Body of pancreas (tissue), 4 donors: ENCODE measurements around the gene SLC46A1. TPM values are rescaled to one million over a fixed set of nuclear protein-coding genes. Genes with fewer than 3 reads are reported as not detected.

ENCODE experiments used
- ATAC-seq: fragments of 150-250 bp; one replicate; pipeline ENCODE4 v1.9.1; 2016
- DNase-seq, 4 donors: peaks; one replicate each; pipeline ENCODE4 v3.0.0-alpha.2; 2019
- H3K27ac ChIP-seq, 4 donors: fragments of 200-600 bp; sonication (generic); 1 replicate in 3 of 4; 2 replicates in 1 of 4; pipeline versions ENCODE4 v1.5.1 to v1.6.1; 2016 to 2019; ENCODE audit warnings: mild to moderate bottlenecking in 1 of 4, mixed read lengths in 1 of 4, moderate library complexity in 1 of 4
- H3K27me3 ChIP-seq, 2 donors: fragments of 200-600 bp; sonication (generic); one replicate each; pipeline ENCODE4 v1.6.0; 2016; ENCODE audit warnings: mild to moderate bottlenecking in 1 of 2
- H3K36me3 ChIP-seq, 2 donors: fragments of 200-600 bp; sonication (generic); replicated peaks in 1 of 2; 2 replicates each; pipeline ENCODE4 v1.5.1; 2016; ENCODE audit warnings: low read depth in 2 of 2; ENCODE audit not compliant: insufficient read depth in 1 of 2
- H3K4me1 ChIP-seq: fragments of 200-600 bp; sonication (generic); one replicate; pipeline ENCODE4 v1.6.0; 2016
- H3K4me3 ChIP-seq, 2 donors: fragments of 200-600 bp; sonication (generic); 1 replicate in 1 of 2; 2 replicates in 1 of 2; pipeline ENCODE4 v1.5.1; 2016 to 2019
- H3K9me3 ChIP-seq, 3 donors: fragments of 200-600 bp; sonication (generic); 1 replicate in 2 of 3; 2 replicates in 1 of 3; pipeline ENCODE4 v1.5.1; 2016
- POLR2A ChIP-seq, 3 donors: fragments of 450-650 bp; IDR thresholded peaks; one replicate each; pipeline ENCODE4 v1.6.1; 2016; ENCODE audit warnings: antibody characterized with exemption in 3 of 3, mild to moderate bottlenecking in 2 of 3
- WGBS, 2 donors: methylation state at CpG; one replicate each; pipeline ENCODE4 v1.1.5; 2017; 5-methylcytosine and 5-hydroxymethylcytosine counted together
- intact Hi-C: fragments of 100-400 bp; cut with DNase I; formaldehyde crosslinking; loops from one replicate; pipeline ENCODE4 v1.15.1; 2023
- total RNA-seq, 2 donors: library from RNA; depleted of rRNA; stranded (reverse); fragments of >200 nt; gene quantifications; one replicate each; pipeline ENCODE4 v1.1.0, GENCODE V29; 2016
- TF ChIP-seq, protein P1 (sequence below), 7 experiments: fragments of 450-650 bp in 4 of 7; fragments of 200-600 bp in 3 of 7; sonication (generic) in 3 of 7; IDR thresholded peaks; one replicate each; pipeline ENCODE4 v1.5.1; 2016 to 2019; ENCODE audit warnings: antibody characterized with exemption in 7 of 7

Gene SLC46A1
- total RNA-seq, 2 donors from 2014 or later, result 8.6 to 17.6 TPM

DNA sequence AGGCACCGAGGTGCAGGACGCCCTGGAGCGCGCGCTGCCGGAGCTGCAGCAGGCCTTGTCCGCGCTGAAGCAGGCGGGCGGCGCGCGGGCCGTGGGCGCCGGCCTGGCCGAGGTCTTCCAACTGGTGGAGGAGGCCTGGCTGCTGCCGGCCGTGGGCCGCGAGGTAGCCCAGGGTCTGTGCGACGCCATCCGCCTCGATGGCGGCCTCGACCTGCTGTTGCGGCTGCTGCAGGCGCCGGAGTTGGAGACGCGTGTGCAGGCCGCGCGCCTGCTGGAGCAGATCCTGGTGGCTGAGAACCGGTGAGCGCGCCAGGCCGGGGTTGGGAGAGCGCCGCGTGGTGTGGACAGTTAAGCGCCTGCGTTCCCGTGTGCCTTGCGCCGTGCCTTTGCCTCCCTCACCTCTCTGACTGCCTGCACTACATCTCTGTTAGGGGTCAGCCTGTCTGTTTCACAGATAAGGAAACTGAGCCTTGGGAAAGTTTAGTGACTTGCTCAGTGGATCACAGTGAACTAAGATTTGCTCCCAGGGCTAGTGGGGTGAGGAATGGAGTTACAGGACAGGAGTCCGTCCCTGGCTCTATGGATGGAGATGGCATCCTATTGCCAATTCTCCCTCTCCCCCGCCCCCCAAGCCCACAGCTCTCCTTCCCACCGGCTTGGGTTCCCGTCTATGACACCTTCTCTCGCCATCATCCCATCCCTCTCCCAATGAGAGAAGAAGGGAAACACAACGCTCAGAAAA lies 33.6 kb downstream of the SLC46A1 start:
- no peak overlapping the region for H3K4me3 ChIP-seq
- ATAC-seq (peak; percentile 5), DNase-seq (peak in 1 of 4 donors; percentile 29)
- H3K36me3 ChIP-seq, result no peaks in the 10 kb centered on the region
- TF ChIP-seq, protein P1, sequence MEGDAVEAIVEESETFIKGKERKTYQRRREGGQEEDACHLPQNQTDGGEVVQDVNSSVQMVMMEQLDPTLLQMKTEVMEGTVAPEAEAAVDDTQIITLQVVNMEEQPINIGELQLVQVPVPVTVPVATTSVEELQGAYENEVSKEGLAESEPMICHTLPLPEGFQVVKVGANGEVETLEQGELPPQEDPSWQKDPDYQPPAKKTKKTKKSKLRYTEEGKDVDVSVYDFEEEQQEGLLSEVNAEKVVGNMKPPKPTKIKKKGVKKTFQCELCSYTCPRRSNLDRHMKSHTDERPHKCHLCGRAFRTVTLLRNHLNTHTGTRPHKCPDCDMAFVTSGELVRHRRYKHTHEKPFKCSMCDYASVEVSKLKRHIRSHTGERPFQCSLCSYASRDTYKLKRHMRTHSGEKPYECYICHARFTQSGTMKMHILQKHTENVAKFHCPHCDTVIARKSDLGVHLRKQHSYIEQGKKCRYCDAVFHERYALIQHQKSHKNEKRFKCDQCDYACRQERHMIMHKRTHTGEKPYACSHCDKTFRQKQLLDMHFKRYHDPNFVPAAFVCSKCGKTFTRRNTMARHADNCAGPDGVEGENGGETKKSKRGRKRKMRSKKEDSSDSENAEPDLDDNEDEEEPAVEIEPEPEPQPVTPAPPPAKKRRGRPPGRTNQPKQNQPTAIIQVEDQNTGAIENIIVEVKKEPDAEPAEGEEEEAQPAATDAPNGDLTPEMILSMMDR (IDR thresholded peaks at IDR 0.05), result no peak
- no peak for TF ChIP-seq POLR2A (IDR thresholded peaks at IDR 0.05)
- H3K27me3 ChIP-seq, result no peaks in the 10 kb centered on the region
- intact Hi-C loops, result no loop called here
- peak overlapping the region in 3 of 4 donors; percentile 9 to 82 (median 72) for H3K27ac ChIP-seq
- WGBS, 2 donors, result 26 to 59% methylated on average over 24 to 49 of the region's 53 CpGs
- H3K4me1 ChIP-seq, result peaks cover 40% of the 10 kb centered on the region
- H3K9me3 ChIP-seq, result no peaks in the 10 kb centered on the region

DNA sequence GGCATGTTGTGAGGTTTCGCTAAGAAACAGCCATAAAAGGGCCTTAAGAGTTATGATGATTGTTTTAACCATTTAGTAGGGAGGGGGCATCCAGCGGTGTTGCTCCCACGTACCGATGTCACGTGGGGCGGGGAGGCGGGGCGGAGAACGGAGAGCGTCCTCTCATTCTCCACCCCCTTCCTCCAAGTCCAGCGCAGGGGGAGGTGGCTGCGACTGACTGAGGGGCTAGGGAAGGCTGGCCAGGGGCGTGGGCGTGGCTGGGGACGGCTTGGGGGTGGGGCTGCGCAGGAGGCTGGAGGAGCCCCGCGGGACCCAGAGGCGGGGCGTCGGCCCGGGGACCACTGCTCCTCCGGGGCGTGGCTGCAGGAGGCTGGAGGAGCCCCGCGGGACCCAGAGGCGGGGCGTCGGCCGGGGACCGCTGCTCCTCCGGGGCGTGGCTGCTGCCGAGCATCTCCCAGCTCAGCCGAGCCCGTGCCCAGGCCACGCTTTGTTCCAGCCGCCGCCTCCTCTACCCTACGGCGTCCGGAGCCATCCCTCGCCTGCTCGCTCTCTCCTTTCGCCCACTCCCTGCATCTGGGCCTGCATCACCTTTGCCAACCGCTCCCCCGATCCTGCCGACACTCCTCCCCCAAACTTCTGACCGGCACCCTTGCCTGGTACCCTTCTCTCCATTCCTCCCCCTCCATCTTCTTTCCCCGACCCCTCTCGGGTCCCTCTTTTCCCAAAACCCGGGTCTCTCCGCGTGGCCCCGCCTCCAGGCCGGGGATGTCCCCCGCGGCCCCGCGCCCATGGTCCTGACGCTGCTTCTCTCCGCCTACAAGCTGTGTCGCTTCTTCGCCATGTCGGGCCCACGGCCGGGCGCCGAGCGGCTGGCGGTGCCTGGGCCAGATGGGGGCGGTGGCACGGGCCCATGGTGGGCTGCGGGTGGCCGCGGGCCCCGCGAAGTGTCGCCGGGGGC lies 34.5 kb downstream of the SLC46A1 start, which contains the start of gene SARM1:
Gene SARM1, plus strand, starts transcription at position 450 of the 958 bp plus-strand sequence. Its CDS starts 339 bp downstream, at position 789.
- DNase-seq, result peak; percentile 63 to 72 (median 70)
- Histone ChIP-seq H3K4me1 (peaks cover 40% of the 10 kb centered on the region), H3K36me3 (no peaks in the 10 kb centered on the region), H3K9me3 (no peaks in the 10 kb centered on the region), H3K27me3 (no peaks in the 10 kb centered on the region), H3K4me3 (peak within 1 kb of the TSS in 1 of 2 donors; percentile 21), H3K27ac (peak within 1 kb of the TSS; percentile 25 to 82 (median 60))
- intact Hi-C loops, result no loop called here
- ATAC-seq, result peak; percentile 65
- TF ChIP-seq POLR2A (IDR thresholded peaks at IDR 0.05), result peak in 2 of 3 donors; percentile 17 to 25
- TF ChIP-seq, protein P1 (IDR thresholded peaks at IDR 0.05), result no peak
- WGBS, 2 donors, result 1% methylated on average over 45 to 78 of the region's 80 CpGs

DNA sequence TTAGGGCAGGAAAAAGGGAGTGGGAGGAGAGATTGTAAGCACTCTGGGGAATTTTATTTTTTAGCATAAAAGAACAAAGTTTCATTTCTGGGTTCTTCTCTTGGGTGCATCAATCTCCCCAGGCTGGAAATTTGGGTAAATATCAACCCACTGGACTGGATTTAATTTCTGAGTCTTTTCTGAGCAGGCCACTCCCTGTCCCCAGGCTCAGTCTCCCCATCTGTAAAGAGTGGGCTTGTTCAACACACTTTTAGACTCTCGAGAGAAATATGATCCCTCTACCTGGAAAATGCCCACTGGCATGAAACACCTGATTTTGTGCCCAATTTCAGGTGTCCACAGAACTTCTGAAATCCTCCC lies 35.3 kb downstream of the SLC46A1 start:
- peak overlapping the region; percentile 25 to 82 (median 60) for H3K27ac ChIP-seq
- 14 to 32% methylated on average over 1 of the region's 1 CpG for WGBS, 2 donors

DNA sequence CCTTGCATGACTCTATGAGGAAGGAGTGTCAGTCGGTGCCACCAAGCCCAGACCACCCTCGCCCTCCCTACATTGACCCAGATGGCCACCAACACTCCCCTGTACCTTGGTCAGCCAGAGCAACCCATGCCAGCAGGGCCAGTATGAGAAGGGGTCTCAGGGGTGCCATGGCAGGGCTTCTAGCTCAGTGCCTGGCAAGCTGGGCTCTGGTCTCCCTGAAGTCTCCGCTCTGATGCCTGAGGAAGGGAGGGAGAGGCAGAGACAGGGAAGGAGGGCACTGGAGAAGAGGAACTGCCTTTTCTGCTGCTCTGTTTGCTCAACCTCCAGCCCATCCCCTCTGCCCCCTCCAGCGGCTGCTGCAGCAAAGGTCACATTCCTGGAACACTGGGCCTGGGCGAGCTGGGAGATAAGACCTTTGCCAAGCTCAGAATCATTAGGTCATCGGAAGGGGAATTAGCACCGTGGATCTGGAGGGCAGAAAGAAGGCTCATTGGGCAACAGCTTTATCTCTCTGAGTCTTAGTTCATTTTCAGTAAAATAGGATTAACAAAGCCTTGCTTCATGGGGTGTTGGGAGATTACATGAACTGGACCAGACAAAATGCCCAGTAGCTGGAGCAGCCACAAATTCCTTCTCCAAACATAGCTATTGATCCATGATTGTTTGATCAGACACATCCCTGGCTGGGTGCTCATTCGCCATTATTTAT lies 35.8 kb downstream of the SLC46A1 start, which contains the start of gene VTN:
Gene VTN, minus strand, starts transcription at position 273 of the 709 bp plus-strand sequence. Its CDS starts 104 bp downstream, at position 169.
- TF ChIP-seq POLR2A (IDR thresholded peaks at IDR 0.05), result no peak
- TF ChIP-seq, protein P1 (IDR thresholded peaks at IDR 0.05), result peak in 3 of 7 experiments; percentile 7 to 23 (median 18)
- ATAC-seq, result peak; percentile 80
- 4 to 17% methylated on average over 4 to 8 of the region's 8 CpGs for WGBS, 2 donors
- Histone ChIP-seq H3K27me3 (no peaks in the 10 kb centered on the region), H3K4me3 (no peak within 1 kb of the TSS), H3K9me3 (no peaks in the 10 kb centered on the region), H3K4me1 (peaks cover 40% of the 10 kb centered on the region), H3K36me3 (no peaks in the 10 kb centered on the region), H3K27ac (peak within 1 kb of the TSS; percentile 25 to 82 (median 60))
- peak; percentile 64 to 84 (median 75) for DNase-seq
- intact Hi-C loops, result no loop called here

More for the DNA sequence above, 35.3 kb downstream of the SLC46A1 start:
- Histone ChIP-seq H3K36me3 (no peaks in the 10 kb centered on the region), H3K4me1 (peaks cover 40% of the 10 kb centered on the region), H3K9me3 (no peaks in the 10 kb centered on the region), H3K4me3 (no peak overlapping the region), H3K27me3 (no peaks in the 10 kb centered on the region)
- intact Hi-C loops, result no loop called here
- TF ChIP-seq POLR2A (IDR thresholded peaks at IDR 0.05), result no peak
- TF ChIP-seq, protein P1 (IDR thresholded peaks at IDR 0.05), result no peak
- no peak for DNase-seq
- ATAC-seq, result peak; percentile 12
